IMR-90 (cell line): ENCODE data around the gene ACOX3. TPM values are rescaled to one million over a fixed set of nuclear protein-coding genes. Genes with fewer than 3 reads are reported as not detected.

Experiments used
- ATAC-seq: fragments of 200-7000 bp; cut with Tn5 transposase; 2 replicates; pipeline ENCODE4 v1.9.1; 2020; ENCODE audit warnings: low read depth, mild to moderate bottlenecking, moderate library complexity
- BruUV-seq: library from RNA; stranded (reverse); fragments of 400-500 nt; replicated peaks from 2 replicates; lab custom pipeline; 2021; lab: Mats Ljungman, UMichigan
- CTCF ChIA-PET: fragments of 300-600 bp; formaldehyde crosslinking; extraction: SDS; loops from one replicate; lab custom pipeline; 2021; ENCODE audit warnings: antibody characterized with exemption; lab: Yijun Ruan, JAX
- POLR2A ChIA-PET: fragments of 300-600 bp; sonication (Branson Sonifier 250); formaldehyde crosslinking; loops from one replicate; lab custom pipeline; 2022; ENCODE audit warnings: antibody characterized with exemption; ENCODE audit not compliant: unreplicated experiment; lab: Charles Lee
- DNase-seq: peaks from one replicate; pipeline ENCODE4 v3.0.0; 2013
- H2AFZ ChIP-seq: replicated peaks from 2 replicates; pipeline ENCODE3; 2013; ENCODE audit warnings: low read length, mild to moderate bottlenecking; ENCODE audit not compliant: poor library complexity
- H2AK5ac ChIP-seq: 2 replicates; pipeline ENCODE4 v1.6.1; 2013; ENCODE audit warnings: low read depth, low read length, inconsistent platforms
- H2AK9ac ChIP-seq: replicated peaks from 2 replicates; pipeline ENCODE3; 2013; ENCODE audit warnings: mild to moderate bottlenecking, low read depth, low read length, moderate library complexity; ENCODE audit not compliant: poor library complexity
- H2BK120ac ChIP-seq: 2 replicates; pipeline ENCODE4 v1.6.1; 2013; ENCODE audit warnings: low read depth, low read length, inconsistent platforms
- H2BK15ac ChIP-seq: 3 replicates; pipeline ENCODE4 v1.6.1; 2013; ENCODE audit warnings: low read depth, low read length, inconsistent platforms
- H2BK20ac ChIP-seq: 2 replicates; pipeline ENCODE4 v1.6.1; 2013; ENCODE audit warnings: low read depth, mild to moderate bottlenecking, inconsistent platforms, low read length, moderate library complexity
- H2BK5ac ChIP-seq: 2 replicates; pipeline ENCODE4 v1.6.1; 2013; ENCODE audit warnings: mild to moderate bottlenecking, low read depth, low read length, inconsistent platforms; ENCODE audit not compliant: poor library complexity, severe bottlenecking
- H3K14ac ChIP-seq: replicated peaks from 2 replicates; pipeline ENCODE4 v1.6.1; 2013; ENCODE audit warnings: low read depth, low read length, inconsistent platforms
- H3K18ac ChIP-seq: 2 replicates; pipeline ENCODE4 v1.6.1; 2013; ENCODE audit warnings: low read depth, low read length, control low read depth
- H3K23ac ChIP-seq: 2 replicates; pipeline ENCODE4 v1.6.1; 2013; ENCODE audit warnings: low read depth, low read length, inconsistent platforms
- H3K27ac ChIP-seq: 2 replicates; pipeline ENCODE4 v1.5.1; 2013; ENCODE audit warnings: mild to moderate bottlenecking, control low read depth, low read length; ENCODE audit not compliant: insufficient read depth
- H3K27me3 ChIP-seq: 2 replicates; pipeline ENCODE4 v1.6.1; 2013; ENCODE audit warnings: low read length; ENCODE audit not compliant: control insufficient read depth, insufficient read depth
- H3K36me3 ChIP-seq: 2 replicates; pipeline ENCODE4 v1.6.1; 2013; ENCODE audit warnings: low read length, mixed read lengths; ENCODE audit not compliant: control insufficient read depth, insufficient read depth
- H3K4ac ChIP-seq: 2 replicates; pipeline ENCODE4 v1.6.1; 2013; ENCODE audit warnings: low read depth, low read length, inconsistent platforms
- H3K4me1 ChIP-seq: 2 replicates; pipeline ENCODE4 v1.6.1; 2013; ENCODE audit warnings: low read length, mixed read lengths; ENCODE audit not compliant: control insufficient read depth, insufficient read depth
- H3K4me2 ChIP-seq: 2 replicates; pipeline ENCODE4 v1.6.1; 2013; ENCODE audit warnings: low read depth, mild to moderate bottlenecking, control low read depth, low read length, moderate library complexity
- H3K4me3 ChIP-seq: 2 replicates; pipeline ENCODE4 v1.5.1; 2013; ENCODE audit warnings: low read depth, mild to moderate bottlenecking, control low read depth, low read length, moderate library complexity; ENCODE audit not compliant: insufficient read depth
- H3K56ac ChIP-seq: 2 replicates; pipeline ENCODE4 v1.6.1; 2013; ENCODE audit warnings: low read length, inconsistent platforms; ENCODE audit not compliant: insufficient read depth; ENCODE audit errors: extremely low read depth
- H3K79me1 ChIP-seq, 2 experiments: 2 replicates each; pipeline ENCODE4 v1.6.1; 2013; ENCODE audit warnings: low read length in 2 of 2, inconsistent platforms in 1 of 2, low read depth in 1 of 2
- H3K9ac ChIP-seq: 2 replicates; pipeline ENCODE4 v1.6.1; 2013; ENCODE audit warnings: low read depth, low read length, control low read depth
- H3K9me1 ChIP-seq: 2 replicates; pipeline ENCODE4 v1.6.1; 2013; ENCODE audit warnings: low read length, inconsistent platforms; ENCODE audit not compliant: insufficient read depth
- H3K9me3 ChIP-seq: 2 replicates; pipeline ENCODE4 v1.6.1; 2013; ENCODE audit warnings: low read length; ENCODE audit not compliant: control insufficient read depth, insufficient read depth
- H4K20me1 ChIP-seq: 2 replicates; pipeline ENCODE4 v1.6.1; 2013; ENCODE audit warnings: low read length, inconsistent platforms; ENCODE audit not compliant: insufficient read depth
- H4K5ac ChIP-seq: 2 replicates; pipeline ENCODE4 v1.6.1; 2013; ENCODE audit warnings: mild to moderate bottlenecking, low read depth, low read length, control low read depth
- H4K8ac ChIP-seq, 2 experiments: 2 replicates each; pipeline ENCODE4 v1.6.1; 2013; ENCODE audit warnings: low read depth in 2 of 2, low read length in 2 of 2, control low read depth in 1 of 2, inconsistent platforms in 1 of 2
- H4K91ac ChIP-seq: 2 replicates; pipeline ENCODE4 v1.6.1; 2013; ENCODE audit warnings: low read depth, low read length, inconsistent platforms; ENCODE audit not compliant: insufficient read depth
- CTCF ChIP-seq: conservative IDR thresholded peaks from 2 replicates; pipeline ENCODE4 v1.5.1; 2012; ENCODE audit warnings: mild to moderate bottlenecking, low read depth, low read length, improper control_type of control experiment
- MAFK ChIP-seq: IDR thresholded peaks from 2 replicates; pipeline ENCODE4 v1.6.1; 2012; ENCODE audit warnings: low read depth, low read length, improper control_type of control experiment
- WGBS, 2 experiments: methylation state at CpG; one replicate each; pipeline versions ENCODE4 v1.1.5 to v1.1.7; 2013; ENCODE audit warnings: missing lambda C conversion rate in 2 of 2; ENCODE audit not compliant: insufficient read length in 1 of 2; ENCODE audit errors: extremely low coverage in 2 of 2; 5-methylcytosine and 5-hydroxymethylcytosine counted together
- dilution Hi-C: fragments of 300-500 bp; cut with HindIII; formaldehyde crosslinking; loops from one replicate; pipeline ENCODE4 v1.14.3; 2018; ENCODE audit warnings: low sequenced_read_pairs; ENCODE audit not compliant: unreplicated experiment
- in situ Hi-C: fragments of 300-500 bp; cut with MboI; formaldehyde crosslinking; loops from 3 replicates; pipeline ENCODE4 v1.14.3; 2019; ENCODE audit warnings: low sequenced_read_pairs, inconsistent platforms, mixed read lengths
- intact Hi-C: fragments of 100-400 bp; cut with micrococcal nuclease; formaldehyde crosslinking; loops from 2 replicates; pipeline ENCODE4 v1.10.0; 2022
- polyA plus RNA-seq, 3 experiments: library from polyadenylated mRNA; depleted of rRNA; stranded (reverse); fragments of >200 nt; gene quantifications; 2 replicates each; pipeline ENCODE4 v1.2.3, GENCODE V29; 2012; ENCODE audit warnings: low replicate concordance in 1 of 3
- total RNA-seq: library from RNA; depleted of rRNA; stranded (reverse); fragments of >200 nt; gene quantifications from 2 replicates; pipeline ENCODE4 v1.2.3, GENCODE V29; 2012

Gene ACOX3
- total and polyA plus RNA-seq, 2 of the 4 experiments (the other 2 are of a cell fraction): 15.2 to 25.8 TPM

- Histone ChIP-seq H4K20me1 (no peaks in the 10 kb centered on the region), H3K36me3 (no peaks in the 10 kb centered on the region), H2AFZ (no peak overlapping the region), H3K4me2 (no peak overlapping the region), H3K27me3 (no peaks in the 10 kb centered on the region), H3K14ac (no peak overlapping the region), H2AK5ac (no peak overlapping the region; the same call in 1 of the 2 replicates), H4K91ac (no peak overlapping the region), H4K5ac (no peak overlapping the region), H3K18ac (no peak overlapping the region), H2BK20ac (no peak overlapping the region), H3K23ac (no peak overlapping the region), H3K4me1 (peaks cover 14% of the 10 kb centered on the region), H3K9me1 (peaks cover 9% of the 10 kb centered on the region), H3K4ac (no peak overlapping the region), H3K27ac (no peak overlapping the region), H3K9ac (no peak overlapping the region), H2BK15ac (no peak overlapping the region), H3K4me3 (no peak overlapping the region), H4K8ac (no peak overlapping the region), H3K79me1 (no peaks in the 10 kb centered on the region), H3K9me3 (no peaks in the 10 kb centered on the region), H2AK9ac (no peak overlapping the region), H2BK120ac (no peak overlapping the region), H2BK5ac (no peak overlapping the region), H3K56ac (no peak overlapping the region)
- DNase-seq (no peak), ATAC-seq (no peak)
- 100% methylated on average over 2 of the region's 6 CpGs; no CpG with 5 or more reads in 1 of the 2 experiments for WGBS, 2 experiments
- intact Hi-C loops (no loop called here), dilution Hi-C loops (no loop called here), in situ Hi-C loops (no loop called here)
- CTCF ChIA-PET: no interaction called here
- no peak for TF ChIP-seq CTCF
- no peak for TF ChIP-seq MAFK
- BruUV-seq: no TSS peak
- POLR2A ChIA-PET: no interaction called here
Measured at GRCh38 chr4:8319061-8319460, 121.5 kb downstream of the ACOX3 start.
